HepG2 (cell line): ENCODE measurements around the gene LSM12. TPM values are rescaled to one million over a fixed set of nuclear protein-coding genes. Genes with fewer than 3 reads are reported as not detected.

ENCODE experiments used
- ETV5 ChIP-seq: IDR thresholded peaks from 2 replicates; pipeline ENCODE4 v1.6.1; 2018; ENCODE audit warnings: missing biosample characterization, missing genetic modification reagents, inconsistent platforms, borderline replicate concordance
- IKZF4 ChIP-seq: sonication (generic); formaldehyde crosslinking; IDR thresholded peaks from 2 replicates; pipeline ENCODE4 v1.5.1; 2020; ENCODE audit warnings: borderline replicate concordance, mild to moderate bottlenecking, low read depth, missing genetic modification reagents; ENCODE audit errors: not compliant biosample characterization
- KDM4B ChIP-seq: sonication (generic); formaldehyde crosslinking; IDR thresholded peaks from 2 replicates; pipeline ENCODE4 v1.4.0; 2020; ENCODE audit warnings: missing genetic modification reagents
- LCORL ChIP-seq, 2 experiments: fragments of 450-650 bp in 1 of 2; sonication (generic) in 1 of 2; formaldehyde crosslinking in 1 of 2; IDR thresholded peaks; 2 replicates each; pipeline versions ENCODE4 v1.5.0 to v1.6.1; 2017 to 2020; ENCODE audit warnings: antibody characterized with exemption in 1 of 2, missing genetic modification reagents in 1 of 2
- MYC ChIP-seq: sonication (generic); formaldehyde crosslinking; IDR thresholded peaks from 2 replicates; pipeline ENCODE4 v1.9.0; 2021; ENCODE audit warnings: missing genetic modification reagents, borderline replicate concordance
- NAIF1 ChIP-seq: sonication (generic); formaldehyde crosslinking; IDR thresholded peaks from 2 replicates; pipeline ENCODE4 v1.5.0; 2020; ENCODE audit warnings: mild to moderate bottlenecking, missing genetic modification reagents, borderline replicate concordance
- ZNF225 ChIP-seq: sonication (generic); formaldehyde crosslinking; IDR thresholded peaks from 2 replicates; pipeline ENCODE4 v1.4.0; 2020; ENCODE audit warnings: mild to moderate bottlenecking, missing genetic modification reagents
- ZNF619 ChIP-seq: sonication (generic); formaldehyde crosslinking; IDR thresholded peaks from 2 replicates; pipeline ENCODE4 v1.4.0; 2020; ENCODE audit warnings: mild to moderate bottlenecking, missing genetic modification reagents
- ZNF792 ChIP-seq: IDR thresholded peaks from 2 replicates; pipeline ENCODE4 v1.6.1; 2016
- polyA plus RNA-seq, 8 experiments: library from polyadenylated mRNA; depleted of rRNA in 3 of 8; stranded (reverse) in 7 of 8; unstranded in 1 of 8; fragments of >200 nt; fragmentation: Illumina TruSeq in 4 of 8; extraction: Trizol in 4 of 8; gene quantifications; 2 replicates each; pipeline versions ENCODE4 v1.2.1 to v1.2.3, GENCODE V29; 2011 to 2016; ENCODE audit warnings: low read depth in 4 of 8, missing spikeins in 1 of 8, mixed read lengths in 1 of 8; ENCODE audit not compliant: insufficient read depth in 1 of 8
- total RNA-seq, 5 experiments: library from RNA; depleted of rRNA; stranded (reverse); fragments of >200 nt; fragmentation: Illumina TruSeq; extraction: Trizol; gene quantifications; 2 replicates each; pipeline ENCODE4 v1.2.3, GENCODE V29; 2016; ENCODE audit warnings: low read depth in 1 of 5
- TF ChIP-seq, protein P1 (sequence below), 2 experiments: sonication (generic) in 1 of 2; formaldehyde crosslinking in 1 of 2; IDR thresholded peaks; 2 replicates each; pipeline versions ENCODE4 v1.4.0 to v1.6.1; 2016 to 2020; ENCODE audit warnings: borderline replicate concordance in 1 of 2, low read depth in 1 of 2, mild to moderate bottlenecking in 1 of 2, missing genetic modification reagents in 1 of 2
- TF ChIP-seq, protein P2 (sequence below): sonication (generic); formaldehyde crosslinking; IDR thresholded peaks from 2 replicates; pipeline ENCODE4 v1.4.0; 2020; ENCODE audit warnings: missing genetic modification reagents
- TF ChIP-seq, protein P3 (sequence below): sonication (generic); formaldehyde crosslinking; IDR thresholded peaks from 2 replicates; pipeline ENCODE4 v1.4.0; 2020; ENCODE audit warnings: missing genetic modification reagents, borderline replicate concordance
- TF ChIP-seq, protein P4 (sequence below): IDR thresholded peaks from 2 replicates; pipeline ENCODE4 v1.6.1; 2018; ENCODE audit warnings: missing genetic modification reagents, mild to moderate bottlenecking, missing compliant biosample characterization
- TF ChIP-seq, protein P5 (sequence below): sonication (generic); formaldehyde crosslinking; IDR thresholded peaks from 2 replicates; pipeline ENCODE4 v1.4.0; 2020; ENCODE audit warnings: missing genetic modification reagents

The LSM12 gene
- total and polyA plus RNA-seq, 2 of the 13 experiments (the other 11 are each of a cell fraction or from before 2014, with no cell fraction given) = 52.8 to 55.7 TPM

DNA sequence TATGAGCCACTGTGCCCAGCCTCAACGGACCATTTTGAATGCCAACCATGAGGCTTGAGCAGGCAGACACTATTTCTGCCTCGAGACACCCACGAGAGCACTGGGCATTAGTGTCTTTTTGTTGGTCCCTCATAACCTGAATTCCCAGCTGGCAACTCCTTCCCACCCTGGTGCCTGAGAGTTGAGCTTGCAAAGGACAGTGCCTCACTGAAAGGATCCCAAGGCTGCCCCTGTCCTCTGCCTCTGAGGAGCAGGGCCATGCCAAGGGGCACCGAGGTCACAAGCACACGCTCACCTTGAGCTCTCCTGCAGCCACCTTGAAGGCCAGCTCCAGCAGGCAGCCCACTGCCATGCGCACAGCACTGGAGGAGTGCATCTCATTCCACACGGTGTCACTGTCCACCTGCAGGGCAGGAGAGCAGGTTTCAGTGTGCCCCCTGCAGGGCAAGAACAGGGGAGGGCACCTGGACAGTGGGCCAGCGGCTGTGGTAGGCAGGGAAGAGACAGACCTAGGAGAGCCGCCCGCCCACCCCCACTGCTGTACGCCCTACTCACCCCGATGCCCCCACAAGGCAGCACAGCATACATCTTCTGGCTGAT, 16.9 kb upstream of the LSM12 start (continued):
- TF ChIP-seq, protein P1, sequence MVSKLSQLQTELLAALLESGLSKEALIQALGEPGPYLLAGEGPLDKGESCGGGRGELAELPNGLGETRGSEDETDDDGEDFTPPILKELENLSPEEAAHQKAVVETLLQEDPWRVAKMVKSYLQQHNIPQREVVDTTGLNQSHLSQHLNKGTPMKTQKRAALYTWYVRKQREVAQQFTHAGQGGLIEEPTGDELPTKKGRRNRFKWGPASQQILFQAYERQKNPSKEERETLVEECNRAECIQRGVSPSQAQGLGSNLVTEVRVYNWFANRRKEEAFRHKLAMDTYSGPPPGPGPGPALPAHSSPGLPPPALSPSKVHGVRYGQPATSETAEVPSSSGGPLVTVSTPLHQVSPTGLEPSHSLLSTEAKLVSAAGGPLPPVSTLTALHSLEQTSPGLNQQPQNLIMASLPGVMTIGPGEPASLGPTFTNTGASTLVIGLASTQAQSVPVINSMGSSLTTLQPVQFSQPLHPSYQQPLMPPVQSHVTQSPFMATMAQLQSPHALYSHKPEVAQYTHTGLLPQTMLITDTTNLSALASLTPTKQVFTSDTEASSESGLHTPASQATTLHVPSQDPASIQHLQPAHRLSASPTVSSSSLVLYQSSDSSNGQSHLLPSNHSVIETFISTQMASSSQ (IDR thresholded peaks at IDR 0.05; ENCODE audit: low read depth) = no peak
- TF ChIP-seq, protein P1 (CRISPR knock-in tag; IDR thresholded peaks at IDR 0.05; ENCODE audit: borderline replicate concordance) = 0 out of 2 replicates have a peak, but pooled peaks have one; percentile 32
- TF ChIP-seq IKZF4 (CRISPR knock-in tag) (no peak), KDM4B (CRISPR knock-in tag) (0 out of 2 replicates have a peak, but pooled peaks have one; percentile 66), MYC (CRISPR knock-in tag) (peak; percentile 82; the same call in 1 of the 2 replicates), ZNF792 (CRISPR knock-in tag) (peak; percentile 59; the same call in 1 of the 2 replicates), ZNF225 (CRISPR knock-in tag) (peak; percentile 84; the same call in 1 of the 2 replicates), ETV5 (CRISPR knock-in tag) (peak; percentile 29; the same call in 1 of the 2 replicates), ZNF619 (CRISPR knock-in tag) (0 out of 2 replicates have a peak, but pooled peaks have one; percentile 42), LCORL (IDR thresholded peaks at IDR 0.05) (no peak), LCORL (CRISPR knock-in tag; IDR thresholded peaks at IDR 0.05) (0 out of 2 replicates have a peak, but pooled peaks have one; percentile 52), NAIF1 (CRISPR knock-in tag) (no peak)
- TF ChIP-seq, protein P2, sequence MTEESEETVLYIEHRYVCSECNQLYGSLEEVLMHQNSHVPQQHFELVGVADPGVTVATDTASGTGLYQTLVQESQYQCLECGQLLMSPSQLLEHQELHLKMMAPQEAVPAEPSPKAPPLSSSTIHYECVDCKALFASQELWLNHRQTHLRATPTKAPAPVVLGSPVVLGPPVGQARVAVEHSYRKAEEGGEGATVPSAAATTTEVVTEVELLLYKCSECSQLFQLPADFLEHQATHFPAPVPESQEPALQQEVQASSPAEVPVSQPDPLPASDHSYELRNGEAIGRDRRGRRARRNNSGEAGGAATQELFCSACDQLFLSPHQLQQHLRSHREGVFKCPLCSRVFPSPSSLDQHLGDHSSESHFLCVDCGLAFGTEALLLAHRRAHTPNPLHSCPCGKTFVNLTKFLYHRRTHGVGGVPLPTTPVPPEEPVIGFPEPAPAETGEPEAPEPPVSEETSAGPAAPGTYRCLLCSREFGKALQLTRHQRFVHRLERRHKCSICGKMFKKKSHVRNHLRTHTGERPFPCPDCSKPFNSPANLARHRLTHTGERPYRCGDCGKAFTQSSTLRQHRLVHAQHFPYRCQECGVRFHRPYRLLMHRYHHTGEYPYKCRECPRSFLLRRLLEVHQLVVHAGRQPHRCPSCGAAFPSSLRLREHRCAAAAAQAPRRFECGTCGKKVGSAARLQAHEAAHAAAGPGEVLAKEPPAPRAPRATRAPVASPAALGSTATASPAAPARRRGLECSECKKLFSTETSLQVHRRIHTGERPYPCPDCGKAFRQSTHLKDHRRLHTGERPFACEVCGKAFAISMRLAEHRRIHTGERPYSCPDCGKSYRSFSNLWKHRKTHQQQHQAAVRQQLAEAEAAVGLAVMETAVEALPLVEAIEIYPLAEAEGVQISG = peak; percentile 65; the same call in 1 of the 2 replicates
- TF ChIP-seq, protein P3, sequence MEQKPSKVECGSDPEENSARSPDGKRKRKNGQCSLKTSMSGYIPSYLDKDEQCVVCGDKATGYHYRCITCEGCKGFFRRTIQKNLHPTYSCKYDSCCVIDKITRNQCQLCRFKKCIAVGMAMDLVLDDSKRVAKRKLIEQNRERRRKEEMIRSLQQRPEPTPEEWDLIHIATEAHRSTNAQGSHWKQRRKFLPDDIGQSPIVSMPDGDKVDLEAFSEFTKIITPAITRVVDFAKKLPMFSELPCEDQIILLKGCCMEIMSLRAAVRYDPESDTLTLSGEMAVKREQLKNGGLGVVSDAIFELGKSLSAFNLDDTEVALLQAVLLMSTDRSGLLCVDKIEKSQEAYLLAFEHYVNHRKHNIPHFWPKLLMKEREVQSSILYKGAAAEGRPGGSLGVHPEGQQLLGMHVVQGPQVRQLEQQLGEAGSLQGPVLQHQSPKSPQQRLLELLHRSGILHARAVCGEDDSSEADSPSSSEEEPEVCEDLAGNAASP (CRISPR knock-in tag) = peak; percentile 55; the same call in 1 of the 2 replicates
- TF ChIP-seq, protein P4, sequence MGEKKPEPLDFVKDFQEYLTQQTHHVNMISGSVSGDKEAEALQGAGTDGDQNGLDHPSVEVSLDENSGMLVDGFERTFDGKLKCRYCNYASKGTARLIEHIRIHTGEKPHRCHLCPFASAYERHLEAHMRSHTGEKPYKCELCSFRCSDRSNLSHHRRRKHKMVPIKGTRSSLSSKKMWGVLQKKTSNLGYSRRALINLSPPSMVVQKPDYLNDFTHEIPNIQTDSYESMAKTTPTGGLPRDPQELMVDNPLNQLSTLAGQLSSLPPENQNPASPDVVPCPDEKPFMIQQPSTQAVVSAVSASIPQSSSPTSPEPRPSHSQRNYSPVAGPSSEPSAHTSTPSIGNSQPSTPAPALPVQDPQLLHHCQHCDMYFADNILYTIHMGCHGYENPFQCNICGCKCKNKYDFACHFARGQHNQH (CRISPR knock-in tag) = 0 out of 2 replicates have a peak, but pooled peaks have one; percentile 32
- TF ChIP-seq, protein P5, sequence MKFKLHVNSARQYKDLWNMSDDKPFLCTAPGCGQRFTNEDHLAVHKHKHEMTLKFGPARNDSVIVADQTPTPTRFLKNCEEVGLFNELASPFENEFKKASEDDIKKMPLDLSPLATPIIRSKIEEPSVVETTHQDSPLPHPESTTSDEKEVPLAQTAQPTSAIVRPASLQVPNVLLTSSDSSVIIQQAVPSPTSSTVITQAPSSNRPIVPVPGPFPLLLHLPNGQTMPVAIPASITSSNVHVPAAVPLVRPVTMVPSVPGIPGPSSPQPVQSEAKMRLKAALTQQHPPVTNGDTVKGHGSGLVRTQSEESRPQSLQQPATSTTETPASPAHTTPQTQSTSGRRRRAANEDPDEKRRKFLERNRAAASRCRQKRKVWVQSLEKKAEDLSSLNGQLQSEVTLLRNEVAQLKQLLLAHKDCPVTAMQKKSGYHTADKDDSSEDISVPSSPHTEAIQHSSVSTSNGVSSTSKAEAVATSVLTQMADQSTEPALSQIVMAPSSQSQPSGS (CRISPR knock-in tag) = 0 out of 2 replicates have a peak, but pooled peaks have one; percentile 58
